ENCODE measurements around the gene SHISA9.

GRCh38 chr16:13155377-13155776 lies 254.0 kb downstream of the SHISA9 start:
- no peak for TF ChIP-seq CTCF (IDR thresholded peaks at IDR 0.05)
- no peak for TF ChIP-seq POLR2A (IDR thresholded peaks at IDR 0.05)
